Stimulated activated CD4-positive, alpha-beta T cell treated with anti-CD3 and anti-CD28 coated beads, Interleukin-2, amount 100 ng/mL, for 24 hours (primary cell): ENCODE data around the gene MAML3.
"Not testable (repeated sequence)": the region's sequence is repeated elsewhere in the genome, so short reads cannot be mapped to it uniquely, and the experiment has no call there.

ENCODE experiments used
- DNase-seq, 2 donors: peaks; one replicate each; pipeline ENCODE4 v3.0.0-alpha.2; 2020

MAML3 gene

GRCh38 chr4:139700568-139700967 is 453.4 kb downstream of the MAML3 start:
- no peak for DNase-seq

- not testable (repeated sequence) for DNase-seq
Observed at GRCh38 chr4:139698167-139698925, 455.6 kb downstream of the MAML3 start.

- DNase-seq: no peak
Observed at GRCh38 chr4:139696491-139696890, 457.5 kb downstream of the MAML3 start.

GRCh38 chr4:139694522-139695107 is 459.4 kb downstream of the MAML3 start:
- DNase-seq: no peak

- no peak for DNase-seq
Observed at GRCh38 chr4:139692309-139693012, 461.5 kb downstream of the MAML3 start.

GRCh38 chr4:139690419-139690818 is 463.6 kb downstream of the MAML3 start:
- DNase-seq: no peak

- DNase-seq: no peak
Observed at GRCh38 chr4:139689093-139689722, 464.8 kb downstream of the MAML3 start.

GRCh38 chr4:139686988-139687387 is 467.0 kb downstream of the MAML3 start:
- DNase-seq: no peak

- no peak for DNase-seq
Observed at GRCh38 chr4:139686130-139686529, 467.9 kb downstream of the MAML3 start.

- no peak for DNase-seq
Observed at GRCh38 chr4:139685180-139685579, 468.8 kb downstream of the MAML3 start.

GRCh38 chr4:139684351-139684750 is 469.6 kb downstream of the MAML3 start:
- no peak for DNase-seq

- no peak for DNase-seq
Observed at GRCh38 chr4:139682741-139683151, 471.2 kb downstream of the MAML3 start.

GRCh38 chr4:139682309-139682708 is 471.7 kb downstream of the MAML3 start:
- no peak for DNase-seq

GRCh38 chr4:139676913-139677585 is 476.9 kb downstream of the MAML3 start:
- DNase-seq: no peak

GRCh38 chr4:139676365-139676764 is 477.6 kb downstream of the MAML3 start:
- DNase-seq: no peak

- no peak for DNase-seq
Observed at GRCh38 chr4:139675651-139676050, 478.3 kb downstream of the MAML3 start.

- no peak for DNase-seq
Observed at GRCh38 chr4:139674875-139675550, 479.0 kb downstream of the MAML3 start.

- no peak for DNase-seq
Observed at GRCh38 chr4:139672732-139673131, 481.3 kb downstream of the MAML3 start.

- no peak for DNase-seq
Observed at GRCh38 chr4:139672215-139672614, 481.8 kb downstream of the MAML3 start.

GRCh38 chr4:139670775-139671174 is 483.2 kb downstream of the MAML3 start:
- DNase-seq: no peak

- DNase-seq: no peak
Observed at GRCh38 chr4:139669890-139670289, 484.1 kb downstream of the MAML3 start.

GRCh38 chr4:139669335-139669734 is 484.6 kb downstream of the MAML3 start:
- no peak for DNase-seq
